H1 (cell line): ENCODE results near the gene COL4A2. TPM values are rescaled to one million over a fixed set of nuclear protein-coding genes. Genes with fewer than 3 reads are reported as not detected.
A peak's percentile ranks its signal among the peaks of the same experiment; 100 is the strongest.

Experiments used
- CTCF ChIA-PET: fragments of 300-600 bp; sonication (Branson Sonifier 250); formaldehyde crosslinking; loops from one replicate; lab custom pipeline; 2021; ENCODE audit not compliant: partially characterized antibody; lab: Charles Lee
- POLR2A ChIA-PET: fragments of 300-600 bp; sonication (Branson Sonifier 250); formaldehyde crosslinking; loops from one replicate; lab custom pipeline; 2021; ENCODE audit warnings: inconsistent platforms; ENCODE audit not compliant: partially characterized antibody; lab: Charles Lee
- DNase-seq, 2 experiments: peaks; one replicate each; pipeline versions ENCODE4 v3.0.0 to v3.0.0-alpha.2; 2010 to 2022; ENCODE audit warnings: low spot score in 2 of 2, low read depth in 1 of 2, mixed read lengths in 1 of 2
- FAIRE-seq: peaks from 2 replicates; lab custom pipeline; 2011; peaks lifted over from hg19 to GRCh38; lab: Jason Lieb, UNC
- H2AFZ ChIP-seq: 2 replicates; pipeline ENCODE4 v1.8.1; 2012; ENCODE audit warnings: low read length, inconsistent platforms
- H2AK5ac ChIP-seq: 2 replicates; pipeline ENCODE4 v1.6.1; 2013; ENCODE audit warnings: low read depth, low read length
- H2BK120ac ChIP-seq: replicated peaks from 2 replicates; pipeline ENCODE3; 2013; ENCODE audit warnings: low read depth, low read length, inconsistent platforms
- H2BK12ac ChIP-seq: 2 replicates; pipeline ENCODE4 v1.6.1; 2013; ENCODE audit warnings: low read depth, low read length
- H2BK15ac ChIP-seq: 2 replicates; pipeline ENCODE4 v1.6.1; 2013; ENCODE audit warnings: low read length
- H2BK20ac ChIP-seq: 2 replicates; pipeline ENCODE4 v1.6.1; 2013; ENCODE audit warnings: low read length
- H2BK5ac ChIP-seq: 2 replicates; pipeline ENCODE4 v1.6.1; 2013; ENCODE audit warnings: low read depth, low read length
- H3K14ac ChIP-seq: 2 replicates; pipeline ENCODE4 v1.6.1; 2013; ENCODE audit warnings: inconsistent platforms; ENCODE audit not compliant: insufficient read length
- H3K18ac ChIP-seq: 2 replicates; pipeline ENCODE4 v1.6.1; 2013; ENCODE audit warnings: low read length; ENCODE audit errors: extremely low read depth
- H3K23ac ChIP-seq: 2 replicates; pipeline ENCODE4 v1.6.1; 2013; ENCODE audit warnings: inconsistent platforms; ENCODE audit not compliant: insufficient read length
- H3K23me2 ChIP-seq: 2 replicates; pipeline ENCODE4 v1.6.1; 2013; ENCODE audit warnings: low read depth, low read length
- H3K27ac ChIP-seq: 2 replicates; pipeline ENCODE4 v1.6.1; 2011; ENCODE audit warnings: low read depth, low read length, inconsistent platforms
- H3K27me3 ChIP-seq, 4 experiments: replicated peaks in 1 of 4; 1 replicate in 1 of 4; 2 replicates in 3 of 4; pipeline versions ENCODE4 v1.6.1 to v1.8.1; 2011 to 2013; ENCODE audit warnings: low read length in 3 of 4, mild to moderate bottlenecking in 3 of 4, inconsistent platforms in 2 of 4, mixed read lengths in 2 of 4, moderate library complexity in 1 of 4; ENCODE audit not compliant: control insufficient read depth in 3 of 4, insufficient read depth in 3 of 4; ENCODE audit errors: extremely low read depth in 1 of 4
- H3K36me3 ChIP-seq, 4 experiments: 2 replicates each; pipeline versions ENCODE4 v1.6.1 to v1.8.1; 2011 to 2013; ENCODE audit warnings: mild to moderate bottlenecking in 4 of 4, low read length in 3 of 4, moderate library complexity in 2 of 4, control low read depth in 1 of 4, inconsistent platforms in 1 of 4; ENCODE audit not compliant: insufficient read depth in 4 of 4, control insufficient read depth in 2 of 4
- H3K4ac ChIP-seq: replicated peaks from 2 replicates; pipeline ENCODE3; 2013; ENCODE audit warnings: low read length, low read depth, mixed read lengths, inconsistent platforms; ENCODE audit not compliant: insufficient read length
- H3K4me1 ChIP-seq, 4 experiments: replicated peaks in 1 of 4; 1 replicate in 1 of 4; 2 replicates in 3 of 4; pipeline versions ENCODE4 v1.6.1 to v1.8.1; 2011 to 2013; ENCODE audit warnings: low read length in 3 of 4, inconsistent platforms in 2 of 4, mixed read lengths in 1 of 4; ENCODE audit not compliant: insufficient read depth in 4 of 4, control insufficient read depth in 3 of 4
- H3K4me2 ChIP-seq, 2 experiments: 2 replicates each; pipeline versions ENCODE4 v1.6.1 to v1.8.1; 2011 to 2013; ENCODE audit warnings: low read depth in 2 of 2, low read length in 2 of 2, control low read depth in 1 of 2, inconsistent platforms in 1 of 2, mild to moderate bottlenecking in 1 of 2; ENCODE audit not compliant: insufficient read depth in 1 of 2
- H3K4me3 ChIP-seq, 4 experiments: fragments of 200-600, 300-600 bp in 1 of 4; sonication (generic), shearing (Covaris generic), sonication (Bioruptor Twin) in 1 of 4; 2 replicates each; pipeline versions ENCODE4 v1.5.1 to v1.8.1; 2011 to 2016; ENCODE audit warnings: low read length in 4 of 4, low read depth in 3 of 4, control low read depth in 2 of 4, inconsistent platforms in 2 of 4, mild to moderate bottlenecking in 2 of 4, mixed read lengths in 1 of 4, moderate library complexity in 1 of 4; ENCODE audit not compliant: insufficient read depth in 2 of 4; ENCODE audit errors: extremely low read depth in 1 of 4
- H3K56ac ChIP-seq: replicated peaks from 2 replicates; pipeline ENCODE3; 2013; ENCODE audit warnings: low read depth, mild to moderate bottlenecking, mixed read lengths, low read length, inconsistent platforms; ENCODE audit not compliant: insufficient read length
- H3K79me1 ChIP-seq: 2 replicates; pipeline ENCODE4 v1.6.1; 2013; ENCODE audit warnings: low read depth, low read length, control low read depth
- H3K79me2 ChIP-seq, 2 experiments: 2 replicates each; pipeline versions ENCODE4 v1.6.1 to v1.8.1; 2012 to 2013; ENCODE audit warnings: low read length in 2 of 2, mild to moderate bottlenecking in 2 of 2, inconsistent platforms in 1 of 2; ENCODE audit not compliant: insufficient read depth in 2 of 2, control insufficient read depth in 1 of 2
- H3K9ac ChIP-seq, 4 experiments: replicated peaks in 1 of 4; 1 replicate in 1 of 4; 2 replicates in 3 of 4; pipeline versions ENCODE4 v1.6.1 to v1.8.1; 2011 to 2013; ENCODE audit warnings: low read depth in 3 of 4, low read length in 3 of 4, control low read depth in 2 of 4, mild to moderate bottlenecking in 2 of 4, moderate library complexity in 2 of 4, inconsistent platforms in 1 of 4; ENCODE audit errors: extremely low read depth in 1 of 4
- H3K9me3 ChIP-seq, 2 experiments: 2 replicates each; pipeline versions ENCODE4 v1.6.1 to v1.8.1; 2012 to 2013; ENCODE audit warnings: mild to moderate bottlenecking in 2 of 2, moderate library complexity in 2 of 2, control low read depth in 1 of 2, inconsistent platforms in 1 of 2, low read depth in 1 of 2, low read length in 1 of 2, mixed read lengths in 1 of 2; ENCODE audit not compliant: insufficient read depth in 2 of 2
- H4K20me1 ChIP-seq, 2 experiments: replicated peaks in 1 of 2; 2 replicates each; pipeline versions ENCODE3 to v1.8.1; 2011 to 2013; ENCODE audit warnings: inconsistent platforms in 2 of 2, low read length in 2 of 2, mild to moderate bottlenecking in 1 of 2; ENCODE audit not compliant: insufficient read depth in 2 of 2, control insufficient read depth in 1 of 2
- H4K5ac ChIP-seq: 2 replicates; pipeline ENCODE4 v1.6.1; 2013; ENCODE audit warnings: low read length, low read depth, mixed read lengths, inconsistent platforms; ENCODE audit not compliant: insufficient read length
- H4K8ac ChIP-seq: 2 replicates; pipeline ENCODE4 v1.8.0; 2013; ENCODE audit warnings: mild to moderate bottlenecking, moderate library complexity, low read length, inconsistent platforms; ENCODE audit not compliant: insufficient read depth; ENCODE audit errors: extremely low read depth
- H4K91ac ChIP-seq: replicated peaks from 2 replicates; pipeline ENCODE3; 2013; ENCODE audit warnings: low read length, mixed read lengths, inconsistent platforms; ENCODE audit not compliant: insufficient read length
- RAD21 ChIP-seq, 2 experiments: IDR thresholded peaks in 1 of 2; conservative IDR thresholded peaks in 1 of 2; 2 replicates each; pipeline ENCODE4 v1.6.1; 2011; ENCODE audit warnings: low read depth in 2 of 2, low read length in 2 of 2, improper control_type of control experiment in 1 of 2, inconsistent platforms in 1 of 2, mild to moderate bottlenecking in 1 of 2, moderate library complexity in 1 of 2
- TEAD4 ChIP-seq: IDR thresholded peaks from 2 replicates; pipeline ENCODE4 v1.6.1; 2012; ENCODE audit warnings: low read depth, low read length, inconsistent platforms, mixed read lengths
- WGBS, 2 experiments: shearing (Covaris generic) in 1 of 2; methylation state at CpG; one replicate each; pipeline versions ENCODE4 v1.1.6 to v1.1.7; 2013 to 2015; ENCODE audit warnings: low lambda C conversion rate in 2 of 2, mixed read lengths in 2 of 2, inconsistent platforms in 1 of 2, low coverage in 1 of 2, missing lambda C conversion rate in 1 of 2; ENCODE audit not compliant: insufficient replicate concordance in 2 of 2, insufficient coverage in 1 of 2, insufficient read length in 1 of 2; ENCODE audit errors: extremely low coverage in 1 of 2, missing lambda C conversion rate in 1 of 2; 5-methylcytosine and 5-hydroxymethylcytosine counted together
- polyA plus RNA-seq, 7 experiments: library from polyadenylated mRNA; depleted of rRNA in 3 of 7; stranded (reverse) in 5 of 7; unstranded in 2 of 7; fragments of >200 nt in 5 of 7; fragments of 200-250 nt in 2 of 7; gene quantifications; 1 replicate in 5 of 7; 2 replicates in 1 of 7; 4 replicates in 1 of 7; pipeline versions ENCODE4 v1.2.1 to v1.2.3, GENCODE V29; 2011 to 2013; ENCODE audit warnings: missing spikeins in 2 of 7, mixed read lengths in 2 of 7
- total RNA-seq: library from RNA; stranded (reverse); fragmentation: NEBNext Ultra II Directional; extraction: Animal tissue kit (Norgen Biotek cat#: 25700); gene quantifications from 2 replicates; pipeline ENCODE4 v1.2.1, GENCODE V29; 2021

The COL4A2 gene
- total and polyA plus RNA-seq, 2 of the 8 experiments (the other 6 are each of a cell fraction or from before 2014, with no cell fraction given) = 80.4 to 87.3 TPM

DNA sequence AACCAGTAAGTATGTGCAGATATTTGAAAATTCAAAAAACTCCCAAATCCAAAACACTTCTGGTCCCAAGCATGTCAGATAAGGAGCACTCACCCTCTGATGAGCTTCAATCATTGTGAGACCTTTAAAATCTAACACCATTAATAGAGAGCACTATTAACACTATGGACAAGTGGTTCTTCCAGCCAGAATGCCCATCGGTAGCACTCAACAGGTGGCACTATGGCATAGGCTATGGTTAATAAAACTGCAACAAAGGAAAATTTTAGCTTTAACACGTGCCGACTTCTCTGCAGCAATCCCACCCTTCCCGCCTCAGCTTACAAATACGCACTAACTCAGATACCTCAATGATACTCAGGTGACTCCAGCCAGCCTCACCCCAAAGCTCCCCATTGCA is 62.3 kb downstream of the COL4A2 start:
- Histone ChIP-seq H3K9me3 (no peaks in the 10 kb centered on the region), H3K27ac (no peak overlapping the region), H4K8ac (no peak overlapping the region), H2BK15ac (no peak overlapping the region), H3K4ac (no peak overlapping the region), H2AK5ac (no peak overlapping the region), H3K9ac (no peak overlapping the region), H2BK20ac (no peak overlapping the region), H3K4me2 (no peak overlapping the region), H3K27me3 (no peaks in the 10 kb centered on the region), H3K23ac (no peak overlapping the region), H3K4me1 (no peaks in the 10 kb centered on the region), H3K23me2 (no peaks in the 10 kb centered on the region), H4K5ac (no peak overlapping the region), H2BK5ac (no peak overlapping the region), H3K79me1 (no peaks in the 10 kb centered on the region), H3K79me2 (no peaks in the 10 kb centered on the region), H4K20me1 (no peaks in the 10 kb centered on the region), H4K91ac (no peak overlapping the region), H3K36me3 (no peaks in the 10 kb centered on the region), H3K18ac (no peak overlapping the region)
- ChIA-PET POLR2A (no interaction called here), CTCF (interaction anchor here (0.9 to 4.6 kb wide), 6 partner anchors 9 to 122 kb away, joined by 3 to 13 read pairs (median 4); no protein-coding TSS in a partner anchor)
- DNase-seq = no peak
- TF ChIP-seq TEAD4 (no peak), RAD21 (IDR thresholded peaks at IDR 0.05 in 1 of 2, conservative IDR thresholded peaks at IDR 0.05 in 1 of 2; ENCODE audit: low read depth in 2 of 2, low read length in 2 of 2) (0 out of 4 replicates have a peak, but pooled peaks of 1 of the 2 experiments have one; percentile 7)
- TF ChIP-seq, all 59 proteins: peak for 1
- Histone ChIP-seq H2AFZ (no peak overlapping the region), H2BK12ac (no peak overlapping the region), H3K56ac (no peak overlapping the region), H2BK120ac (no peak overlapping the region), H3K14ac (no peak overlapping the region), H3K4me3 (no peak overlapping the region)
- WGBS, 2 experiments = 97% methylated on average over 5 of the region's 5 CpGs; no CpG with 5 or more reads in 1 of the 2 experiments
- FAIRE-seq = no peak
